ENCODE results near the gene PEX11B. TPM values are rescaled to one million over a fixed set of nuclear protein-coding genes. Genes with fewer than 3 reads are reported as not detected.

The PEX11B gene
- total and polyA plus RNA-seq, 2 of the 4 experiments (the other 2 are of a cell fraction): 15.4 to 24.3 TPM

DNA sequence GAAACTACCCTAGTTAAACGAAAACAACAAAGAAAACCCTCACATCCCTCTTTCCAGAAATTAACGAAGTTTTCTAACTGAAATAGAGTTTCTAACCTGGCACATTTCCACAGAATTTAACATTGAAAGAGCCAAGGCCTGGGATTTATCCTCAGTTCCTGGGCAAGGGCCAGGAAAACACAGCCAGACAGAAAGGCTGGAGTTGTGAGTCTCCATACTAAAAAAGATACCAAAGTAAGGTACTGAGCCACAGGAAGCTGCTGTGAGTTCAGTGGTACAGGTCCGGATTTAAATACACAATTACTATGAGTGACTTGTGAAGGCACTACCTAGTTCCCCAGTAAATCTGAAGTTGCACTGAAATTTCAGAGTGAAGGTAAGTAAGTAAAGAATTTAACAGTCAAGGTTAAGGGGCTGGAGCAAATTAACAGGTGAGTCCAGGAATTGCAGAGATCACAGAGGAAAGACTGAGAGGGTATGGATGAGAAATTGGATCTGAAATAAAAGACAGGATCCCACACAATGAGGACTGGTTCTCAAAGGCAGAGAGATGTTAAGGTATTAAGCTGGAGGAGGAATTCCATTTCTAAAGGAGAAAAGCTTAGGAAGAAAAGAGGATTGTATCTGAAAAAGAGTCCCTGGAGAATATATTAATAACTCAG lies 38.4 kb upstream of the PEX11B start:
- CTCF ChIA-PET: no interaction called here
- Histone ChIP-seq H3K4me1 (ENCODE audit: control insufficient read depth, insufficient read depth, low read length) (peaks cover 13% of the 10 kb centered on the region), H4K8ac (ENCODE audit: low read depth in 2 of 2, low read length in 2 of 2) (peak overlapping the region; percentile 7 to 89), H3K27me3 (ENCODE audit: control insufficient read depth, insufficient read depth, low read length) (no peaks in the 10 kb centered on the region), H2BK120ac (ENCODE audit: low read depth, low read length) (peak overlapping the region; percentile 5; the same call in 1 of the 2 replicates), H3K4me3 (ENCODE audit: insufficient read depth, low read depth, low read length) (peak overlapping the region; percentile 68), H2BK5ac (ENCODE audit: low read depth, low read length, poor library complexity, severe bottlenecking) (peak overlapping the region; percentile 98), H3K14ac (replicated peaks; ENCODE audit: low read depth, low read length) (peak overlapping the region; percentile 66), H2AFZ (replicated peaks; ENCODE audit: low read length, poor library complexity) (no peak overlapping the region), H4K5ac (ENCODE audit: low read depth, low read length) (peak overlapping the region; percentile 14), H3K9me1 (ENCODE audit: insufficient read depth, low read length) (peaks cover 13% of the 10 kb centered on the region; the same call in 1 of the 2 replicates), H4K20me1 (ENCODE audit: insufficient read depth, low read length) (peaks cover 15% of the 10 kb centered on the region; the same call in 1 of the 2 replicates), H3K27ac (ENCODE audit: insufficient read depth, low read length) (peak overlapping the region; percentile 94), H2BK20ac (ENCODE audit: low read depth, low read length) (no peak overlapping the region), H3K4ac (ENCODE audit: low read depth, low read length) (peak overlapping the region; percentile 39; the same call in 1 of the 2 replicates), H3K18ac (ENCODE audit: low read depth, low read length) (peak overlapping the region; percentile 32; the same call in 1 of the 2 replicates), H2AK5ac (ENCODE audit: low read depth, low read length) (peak overlapping the region; percentile 63), H2AK9ac (replicated peaks; ENCODE audit: low read depth, low read length, poor library complexity) (peak overlapping the region; percentile 35), H3K9ac (ENCODE audit: low read depth, low read length) (peak overlapping the region; percentile 87), H3K23ac (ENCODE audit: low read depth, low read length) (peak overlapping the region; percentile 44; the same call in 1 of the 2 replicates), H3K4me2 (ENCODE audit: low read depth, low read length) (peak overlapping the region; percentile 99), H3K36me3 (ENCODE audit: control insufficient read depth, insufficient read depth, low read length) (peaks cover 2% of the 10 kb centered on the region; the same call in 1 of the 2 replicates), H2BK15ac (ENCODE audit: low read depth, low read length) (peak overlapping the region; percentile 7; the same call in 1 of the 3 replicates), H4K91ac (ENCODE audit: insufficient read depth, low read depth, low read length) (peak overlapping the region; percentile 35; the same call in 1 of the 2 replicates), H3K56ac (ENCODE audit: extremely low read depth, insufficient read depth, low read length) (peak overlapping the region; percentile 74), H3K79me1 (ENCODE audit: low read depth in 1 of 2, low read length in 2 of 2) (peaks cover 21 to 66% of the 10 kb centered on the region in 2 experiments), H3K9me3 (ENCODE audit: control insufficient read depth, insufficient read depth, low read length) (no peaks in the 10 kb centered on the region)
- dilution Hi-C loops (cut with HindIII; ENCODE audit: low sequenced_read_pairs, unreplicated experiment): no loop called here
- DNase-seq (peak; percentile 38), ATAC-seq (ENCODE audit: low read depth) (no peak)
- BruUV-seq (replicated peaks): TSS peak; percentile 69
- WGBS, 2 experiments (ENCODE audit: extremely low coverage in 2 of 2, insufficient read length in 1 of 2): 0% methylated on average over 1 of the region's 3 CpGs; no CpG with 5 or more reads in 1 of the 2 experiments
- no peak for TF ChIP-seq NFE2L2 (IDR thresholded peaks at IDR 0.05; ENCODE audit: low read depth, low read length)
- TF ChIP-seq, protein P1, sequence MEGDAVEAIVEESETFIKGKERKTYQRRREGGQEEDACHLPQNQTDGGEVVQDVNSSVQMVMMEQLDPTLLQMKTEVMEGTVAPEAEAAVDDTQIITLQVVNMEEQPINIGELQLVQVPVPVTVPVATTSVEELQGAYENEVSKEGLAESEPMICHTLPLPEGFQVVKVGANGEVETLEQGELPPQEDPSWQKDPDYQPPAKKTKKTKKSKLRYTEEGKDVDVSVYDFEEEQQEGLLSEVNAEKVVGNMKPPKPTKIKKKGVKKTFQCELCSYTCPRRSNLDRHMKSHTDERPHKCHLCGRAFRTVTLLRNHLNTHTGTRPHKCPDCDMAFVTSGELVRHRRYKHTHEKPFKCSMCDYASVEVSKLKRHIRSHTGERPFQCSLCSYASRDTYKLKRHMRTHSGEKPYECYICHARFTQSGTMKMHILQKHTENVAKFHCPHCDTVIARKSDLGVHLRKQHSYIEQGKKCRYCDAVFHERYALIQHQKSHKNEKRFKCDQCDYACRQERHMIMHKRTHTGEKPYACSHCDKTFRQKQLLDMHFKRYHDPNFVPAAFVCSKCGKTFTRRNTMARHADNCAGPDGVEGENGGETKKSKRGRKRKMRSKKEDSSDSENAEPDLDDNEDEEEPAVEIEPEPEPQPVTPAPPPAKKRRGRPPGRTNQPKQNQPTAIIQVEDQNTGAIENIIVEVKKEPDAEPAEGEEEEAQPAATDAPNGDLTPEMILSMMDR (conservative IDR thresholded peaks at IDR 0.05; ENCODE audit: low read depth, low read length): no peak
- TF ChIP-seq RFX5 (IDR thresholded peaks at IDR 0.05; ENCODE audit: low read depth, low read length): no peak
- TF ChIP-seq MXI1 (IDR thresholded peaks at IDR 0.05; ENCODE audit: borderline replicate concordance, low read depth, low read length): no peak
- no peak for TF ChIP-seq BHLHE40 (IDR thresholded peaks at IDR 0.05; ENCODE audit: low read depth, low read length)
- intact Hi-C loops (cut with micrococcal nuclease): loop anchor here (2.0 to 10.0 kb wide), 3 partner anchors 30 to 100 kb away; partner anchors contain the start of genes PIAS3 and RBM8A
- POLR2A ChIA-PET (ENCODE audit: unreplicated experiment): no interaction called here
- in situ Hi-C loops (cut with MboI; ENCODE audit: low sequenced_read_pairs): no loop called here

Data from IMR-90 (cell line).